ENCODE measurements around the gene NHLH2.

The NHLH2 gene

GRCh38 chr1:115840605-115841460 lies at the start of gene NHLH2:
Gene NHLH2, minus strand, starts transcription at chr1:115841126. Its CDS starts 2,754 bp downstream, at chr1:115838372.
- DNase-seq, result no peak

- DNase-seq, result no peak
Measured at GRCh38 chr1:115890580-115890979, 49.7 kb upstream of the NHLH2 start.

- no peak for DNase-seq
Measured at GRCh38 chr1:115888976-115889375, 48.0 kb upstream of the NHLH2 start.

GRCh38 chr1:115882913-115883902 lies 42.3 kb upstream of the NHLH2 start:
- no peak for DNase-seq

- DNase-seq, result no peak
Measured at GRCh38 chr1:115880981-115881672, 40.2 kb upstream of the NHLH2 start.

GRCh38 chr1:115879977-115880376 lies 39.1 kb upstream of the NHLH2 start:
- DNase-seq, result no peak

GRCh38 chr1:115877511-115877910 lies 36.6 kb upstream of the NHLH2 start:
- no peak for DNase-seq

GRCh38 chr1:115874904-115875303 lies 34.0 kb upstream of the NHLH2 start:
- no peak for DNase-seq

- no peak for DNase-seq
Measured at GRCh38 chr1:115874497-115874896, 33.6 kb upstream of the NHLH2 start.

- DNase-seq, result no peak
Measured at GRCh38 chr1:115873184-115873583, 32.3 kb upstream of the NHLH2 start.

- DNase-seq, result no peak
Measured at GRCh38 chr1:115869064-115869463, 28.1 kb upstream of the NHLH2 start.

GRCh38 chr1:115867216-115867615 lies 26.3 kb upstream of the NHLH2 start:
- DNase-seq, result no peak

- no peak for DNase-seq
Measured at GRCh38 chr1:115865704-115866380, 24.9 kb upstream of the NHLH2 start.

GRCh38 chr1:115862403-115862802 lies 21.5 kb upstream of the NHLH2 start:
- DNase-seq, result no peak

- no peak for DNase-seq
Measured at GRCh38 chr1:115854005-115854404, 13.1 kb upstream of the NHLH2 start.

GRCh38 chr1:115850937-115851336 lies 10.0 kb upstream of the NHLH2 start:
- no peak for DNase-seq

- no peak for DNase-seq
Measured at GRCh38 chr1:115847787-115848186, 6.9 kb upstream of the NHLH2 start.

GRCh38 chr1:115842948-115843347 lies 2.0 kb upstream of the NHLH2 start:
- no peak for DNase-seq

GRCh38 chr1:115839679-115840237 lies 1.2 kb downstream of the NHLH2 start:
- DNase-seq, result no peak

GRCh38 chr1:115839029-115839678 lies 1.8 kb downstream of the NHLH2 start:
- DNase-seq, result no peak

- DNase-seq, result no peak
Measured at GRCh38 chr1:115838431-115839028, 2.4 kb downstream of the NHLH2 start.

Measured in activated T-cell treated with anti-CD3 and anti-CD28 coated beads for 4 hours (primary cell).